H1 (cell line): Measurements from ENCODE around the gene GUCA1A. TPM values are rescaled to one million over a fixed set of nuclear protein-coding genes. Genes with fewer than 3 reads are reported as not detected.

Experiments used
- CTCF ChIA-PET: fragments of 300-600 bp; sonication (Branson Sonifier 250); formaldehyde crosslinking; loops from one replicate; lab custom pipeline; 2021; ENCODE audit not compliant: partially characterized antibody; lab: Charles Lee
- POLR2A ChIA-PET: fragments of 300-600 bp; sonication (Branson Sonifier 250); formaldehyde crosslinking; loops from one replicate; lab custom pipeline; 2021; ENCODE audit warnings: inconsistent platforms; ENCODE audit not compliant: partially characterized antibody; lab: Charles Lee
- DNase-seq, 2 experiments: peaks; one replicate each; pipeline versions ENCODE4 v3.0.0 to v3.0.0-alpha.2; 2010 to 2022; ENCODE audit warnings: low spot score in 2 of 2, low read depth in 1 of 2, mixed read lengths in 1 of 2
- FAIRE-seq: peaks from 2 replicates; lab custom pipeline; 2011; peaks lifted over from hg19 to GRCh38; lab: Jason Lieb, UNC
- H2AFZ ChIP-seq: 2 replicates; pipeline ENCODE4 v1.8.1; 2012; ENCODE audit warnings: low read length, inconsistent platforms
- H2AK5ac ChIP-seq: 2 replicates; pipeline ENCODE4 v1.6.1; 2013; ENCODE audit warnings: low read depth, low read length
- H2BK120ac ChIP-seq: replicated peaks from 2 replicates; pipeline ENCODE3; 2013; ENCODE audit warnings: low read depth, low read length, inconsistent platforms
- H2BK12ac ChIP-seq: 2 replicates; pipeline ENCODE4 v1.6.1; 2013; ENCODE audit warnings: low read depth, low read length
- H2BK15ac ChIP-seq: 2 replicates; pipeline ENCODE4 v1.6.1; 2013; ENCODE audit warnings: low read length
- H2BK20ac ChIP-seq: 2 replicates; pipeline ENCODE4 v1.6.1; 2013; ENCODE audit warnings: low read length
- H2BK5ac ChIP-seq: 2 replicates; pipeline ENCODE4 v1.6.1; 2013; ENCODE audit warnings: low read depth, low read length
- H3K14ac ChIP-seq: 2 replicates; pipeline ENCODE4 v1.6.1; 2013; ENCODE audit warnings: inconsistent platforms; ENCODE audit not compliant: insufficient read length
- H3K18ac ChIP-seq: 2 replicates; pipeline ENCODE4 v1.6.1; 2013; ENCODE audit warnings: low read length; ENCODE audit errors: extremely low read depth
- H3K23ac ChIP-seq: 2 replicates; pipeline ENCODE4 v1.6.1; 2013; ENCODE audit warnings: inconsistent platforms; ENCODE audit not compliant: insufficient read length
- H3K23me2 ChIP-seq: 2 replicates; pipeline ENCODE4 v1.6.1; 2013; ENCODE audit warnings: low read depth, low read length
- H3K27ac ChIP-seq: 2 replicates; pipeline ENCODE4 v1.6.1; 2011; ENCODE audit warnings: low read depth, low read length, inconsistent platforms
- H3K27me3 ChIP-seq, 4 experiments: replicated peaks in 1 of 4; 1 replicate in 1 of 4; 2 replicates in 3 of 4; pipeline versions ENCODE4 v1.6.1 to v1.8.1; 2011 to 2013; ENCODE audit warnings: low read length in 3 of 4, mild to moderate bottlenecking in 3 of 4, inconsistent platforms in 2 of 4, mixed read lengths in 2 of 4, moderate library complexity in 1 of 4; ENCODE audit not compliant: control insufficient read depth in 3 of 4, insufficient read depth in 3 of 4; ENCODE audit errors: extremely low read depth in 1 of 4
- H3K36me3 ChIP-seq, 4 experiments: 2 replicates each; pipeline versions ENCODE4 v1.6.1 to v1.8.1; 2011 to 2013; ENCODE audit warnings: mild to moderate bottlenecking in 4 of 4, low read length in 3 of 4, moderate library complexity in 2 of 4, control low read depth in 1 of 4, inconsistent platforms in 1 of 4; ENCODE audit not compliant: insufficient read depth in 4 of 4, control insufficient read depth in 2 of 4
- H3K4ac ChIP-seq: replicated peaks from 2 replicates; pipeline ENCODE3; 2013; ENCODE audit warnings: low read length, low read depth, mixed read lengths, inconsistent platforms; ENCODE audit not compliant: insufficient read length
- H3K4me1 ChIP-seq, 4 experiments: replicated peaks in 1 of 4; 1 replicate in 1 of 4; 2 replicates in 3 of 4; pipeline versions ENCODE4 v1.6.1 to v1.8.1; 2011 to 2013; ENCODE audit warnings: low read length in 3 of 4, inconsistent platforms in 2 of 4, mixed read lengths in 1 of 4; ENCODE audit not compliant: insufficient read depth in 4 of 4, control insufficient read depth in 3 of 4
- H3K4me2 ChIP-seq, 2 experiments: 2 replicates each; pipeline versions ENCODE4 v1.6.1 to v1.8.1; 2011 to 2013; ENCODE audit warnings: low read depth in 2 of 2, low read length in 2 of 2, control low read depth in 1 of 2, inconsistent platforms in 1 of 2, mild to moderate bottlenecking in 1 of 2; ENCODE audit not compliant: insufficient read depth in 1 of 2
- H3K4me3 ChIP-seq, 4 experiments: fragments of 200-600, 300-600 bp in 1 of 4; sonication (generic), shearing (Covaris generic), sonication (Bioruptor Twin) in 1 of 4; 2 replicates each; pipeline versions ENCODE4 v1.5.1 to v1.8.1; 2011 to 2016; ENCODE audit warnings: low read length in 4 of 4, low read depth in 3 of 4, control low read depth in 2 of 4, inconsistent platforms in 2 of 4, mild to moderate bottlenecking in 2 of 4, mixed read lengths in 1 of 4, moderate library complexity in 1 of 4; ENCODE audit not compliant: insufficient read depth in 2 of 4; ENCODE audit errors: extremely low read depth in 1 of 4
- H3K56ac ChIP-seq: replicated peaks from 2 replicates; pipeline ENCODE3; 2013; ENCODE audit warnings: low read depth, mild to moderate bottlenecking, mixed read lengths, low read length, inconsistent platforms; ENCODE audit not compliant: insufficient read length
- H3K79me1 ChIP-seq: 2 replicates; pipeline ENCODE4 v1.6.1; 2013; ENCODE audit warnings: low read depth, low read length, control low read depth
- H3K79me2 ChIP-seq, 2 experiments: 2 replicates each; pipeline versions ENCODE4 v1.6.1 to v1.8.1; 2012 to 2013; ENCODE audit warnings: low read length in 2 of 2, mild to moderate bottlenecking in 2 of 2, inconsistent platforms in 1 of 2; ENCODE audit not compliant: insufficient read depth in 2 of 2, control insufficient read depth in 1 of 2
- H3K9ac ChIP-seq, 4 experiments: replicated peaks in 1 of 4; 1 replicate in 1 of 4; 2 replicates in 3 of 4; pipeline versions ENCODE4 v1.6.1 to v1.8.1; 2011 to 2013; ENCODE audit warnings: low read depth in 3 of 4, low read length in 3 of 4, control low read depth in 2 of 4, mild to moderate bottlenecking in 2 of 4, moderate library complexity in 2 of 4, inconsistent platforms in 1 of 4; ENCODE audit errors: extremely low read depth in 1 of 4
- H3K9me3 ChIP-seq, 2 experiments: 2 replicates each; pipeline versions ENCODE4 v1.6.1 to v1.8.1; 2012 to 2013; ENCODE audit warnings: mild to moderate bottlenecking in 2 of 2, moderate library complexity in 2 of 2, control low read depth in 1 of 2, inconsistent platforms in 1 of 2, low read depth in 1 of 2, low read length in 1 of 2, mixed read lengths in 1 of 2; ENCODE audit not compliant: insufficient read depth in 2 of 2
- H4K20me1 ChIP-seq, 2 experiments: replicated peaks in 1 of 2; 2 replicates each; pipeline versions ENCODE3 to v1.8.1; 2011 to 2013; ENCODE audit warnings: inconsistent platforms in 2 of 2, low read length in 2 of 2, mild to moderate bottlenecking in 1 of 2; ENCODE audit not compliant: insufficient read depth in 2 of 2, control insufficient read depth in 1 of 2
- H4K5ac ChIP-seq: 2 replicates; pipeline ENCODE4 v1.6.1; 2013; ENCODE audit warnings: low read length, low read depth, mixed read lengths, inconsistent platforms; ENCODE audit not compliant: insufficient read length
- H4K8ac ChIP-seq: 2 replicates; pipeline ENCODE4 v1.8.0; 2013; ENCODE audit warnings: mild to moderate bottlenecking, moderate library complexity, low read length, inconsistent platforms; ENCODE audit not compliant: insufficient read depth; ENCODE audit errors: extremely low read depth
- H4K91ac ChIP-seq: replicated peaks from 2 replicates; pipeline ENCODE3; 2013; ENCODE audit warnings: low read length, mixed read lengths, inconsistent platforms; ENCODE audit not compliant: insufficient read length
- BACH1 ChIP-seq: IDR thresholded peaks from 2 replicates; pipeline ENCODE4 v1.6.1; 2012; ENCODE audit warnings: low read length, improper control_type of control experiment
- CREB1 ChIP-seq: IDR thresholded peaks from 2 replicates; pipeline ENCODE4 v1.6.1; 2012; ENCODE audit warnings: inconsistent platforms
- EZH2 ChIP-seq: fragments of 200-600 bp; sonication (generic); IDR thresholded peaks from 2 replicates; pipeline ENCODE4 v1.7.1; 2012; ENCODE audit warnings: low read depth, mild to moderate bottlenecking, moderate library complexity, low read length, inconsistent platforms; ENCODE audit not compliant: severe bottlenecking
- GTF2F1 ChIP-seq: IDR thresholded peaks from 2 replicates; pipeline ENCODE4 v1.6.1; 2012; ENCODE audit warnings: low read depth, low read length, improper control_type of control experiment, borderline replicate concordance
- RFX5 ChIP-seq: IDR thresholded peaks from 2 replicates; pipeline ENCODE4 v1.6.1; 2011; ENCODE audit warnings: low read depth, low read length, improper control_type of control experiment, borderline replicate concordance
- SUZ12 ChIP-seq: fragments of 200-600 bp; sonication (generic); IDR thresholded peaks from 2 replicates; pipeline ENCODE4 v1.6.1; 2012; ENCODE audit warnings: mild to moderate bottlenecking, inconsistent platforms, low read length, moderate library complexity, mixed read lengths
- ZNF274 ChIP-seq: IDR thresholded peaks from 2 replicates; pipeline ENCODE4 v1.7.0; 2012; ENCODE audit warnings: low read length, borderline replicate concordance; ENCODE audit errors: extremely low read depth
- WGBS, 2 experiments: shearing (Covaris generic) in 1 of 2; methylation state at CpG; one replicate each; pipeline versions ENCODE4 v1.1.6 to v1.1.7; 2013 to 2015; ENCODE audit warnings: low lambda C conversion rate in 2 of 2, mixed read lengths in 2 of 2, inconsistent platforms in 1 of 2, low coverage in 1 of 2, missing lambda C conversion rate in 1 of 2; ENCODE audit not compliant: insufficient replicate concordance in 2 of 2, insufficient coverage in 1 of 2, insufficient read length in 1 of 2; ENCODE audit errors: extremely low coverage in 1 of 2, missing lambda C conversion rate in 1 of 2; 5-methylcytosine and 5-hydroxymethylcytosine counted together
- polyA plus RNA-seq, 7 experiments: library from polyadenylated mRNA; depleted of rRNA in 3 of 7; stranded (reverse) in 5 of 7; unstranded in 2 of 7; fragments of >200 nt in 5 of 7; fragments of 200-250 nt in 2 of 7; gene quantifications; 1 replicate in 5 of 7; 2 replicates in 1 of 7; 4 replicates in 1 of 7; pipeline versions ENCODE4 v1.2.1 to v1.2.3, GENCODE V29; 2011 to 2013; ENCODE audit warnings: missing spikeins in 2 of 7, mixed read lengths in 2 of 7
- total RNA-seq: library from RNA; stranded (reverse); fragmentation: NEBNext Ultra II Directional; extraction: Animal tissue kit (Norgen Biotek cat#: 25700); gene quantifications from 2 replicates; pipeline ENCODE4 v1.2.1, GENCODE V29; 2021
- TF ChIP-seq, protein P1 (sequence below): IDR thresholded peaks from 2 replicates; pipeline ENCODE4 v1.6.1; 2012; ENCODE audit warnings: low read length, inconsistent platforms
- TF ChIP-seq, protein P2 (sequence below): IDR thresholded peaks from 2 replicates; pipeline ENCODE4 v1.6.1; 2011; ENCODE audit warnings: low read length, improper control_type of control experiment

The GUCA1A gene
- total and polyA plus RNA-seq, 2 of the 8 experiments (the other 6 are each of a cell fraction or from before 2014, with no cell fraction given): 4.6 to 24.6 TPM

DNA sequence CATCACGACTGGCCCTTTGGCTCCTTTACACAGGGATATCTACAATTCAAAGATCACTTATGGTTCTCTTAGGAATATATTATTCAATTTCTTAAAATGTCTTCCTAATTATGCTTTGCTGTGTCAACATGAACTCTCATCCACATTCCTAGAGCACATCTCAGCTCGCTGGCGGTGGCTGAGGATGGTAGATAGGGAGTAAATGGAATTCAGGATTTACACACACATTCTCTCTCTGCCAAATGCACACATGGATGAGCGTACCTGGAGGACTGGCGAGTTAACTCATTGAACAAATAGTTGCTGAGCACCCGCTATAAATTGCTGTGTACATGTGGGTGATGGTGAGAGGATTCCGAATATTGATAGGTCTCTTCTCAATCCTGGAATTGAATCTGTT lies 49.3 kb downstream of the GUCA1A start:
- no peak overlapping the region for H3K27ac ChIP-seq
- H3K27me3 ChIP-seq: no peaks in the 10 kb centered on the region
- no peak overlapping the region for H3K9ac ChIP-seq
- no peak overlapping the region for H4K5ac ChIP-seq
- H2BK120ac ChIP-seq: no peak overlapping the region
- no peak overlapping the region for H3K56ac ChIP-seq
- H3K23ac ChIP-seq: no peak overlapping the region
- TF ChIP-seq, protein P1, sequence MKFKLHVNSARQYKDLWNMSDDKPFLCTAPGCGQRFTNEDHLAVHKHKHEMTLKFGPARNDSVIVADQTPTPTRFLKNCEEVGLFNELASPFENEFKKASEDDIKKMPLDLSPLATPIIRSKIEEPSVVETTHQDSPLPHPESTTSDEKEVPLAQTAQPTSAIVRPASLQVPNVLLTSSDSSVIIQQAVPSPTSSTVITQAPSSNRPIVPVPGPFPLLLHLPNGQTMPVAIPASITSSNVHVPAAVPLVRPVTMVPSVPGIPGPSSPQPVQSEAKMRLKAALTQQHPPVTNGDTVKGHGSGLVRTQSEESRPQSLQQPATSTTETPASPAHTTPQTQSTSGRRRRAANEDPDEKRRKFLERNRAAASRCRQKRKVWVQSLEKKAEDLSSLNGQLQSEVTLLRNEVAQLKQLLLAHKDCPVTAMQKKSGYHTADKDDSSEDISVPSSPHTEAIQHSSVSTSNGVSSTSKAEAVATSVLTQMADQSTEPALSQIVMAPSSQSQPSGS: no peak
- TF ChIP-seq GTF2F1 (no peak), BACH1 (no peak), SUZ12 (no peak), CREB1 (no peak), RFX5 (no peak), ZNF274 (no peak), EZH2 (no peak)
- TF ChIP-seq, protein P2, sequence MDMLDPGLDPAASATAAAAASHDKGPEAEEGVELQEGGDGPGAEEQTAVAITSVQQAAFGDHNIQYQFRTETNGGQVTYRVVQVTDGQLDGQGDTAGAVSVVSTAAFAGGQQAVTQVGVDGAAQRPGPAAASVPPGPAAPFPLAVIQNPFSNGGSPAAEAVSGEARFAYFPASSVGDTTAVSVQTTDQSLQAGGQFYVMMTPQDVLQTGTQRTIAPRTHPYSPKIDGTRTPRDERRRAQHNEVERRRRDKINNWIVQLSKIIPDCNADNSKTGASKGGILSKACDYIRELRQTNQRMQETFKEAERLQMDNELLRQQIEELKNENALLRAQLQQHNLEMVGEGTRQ: no peak
- no peaks in the 10 kb centered on the region for H3K79me2 ChIP-seq
- H3K18ac ChIP-seq: no peak overlapping the region
- H3K23me2 ChIP-seq: no peaks in the 10 kb centered on the region
- DNase-seq: no peak
- no peak for FAIRE-seq
- H3K4me2 ChIP-seq: no peak overlapping the region
- no peak overlapping the region for H2BK20ac ChIP-seq
- no peaks in the 10 kb centered on the region for H3K9me3 ChIP-seq
- no peak overlapping the region for H4K8ac ChIP-seq
- no peak overlapping the region for H2BK12ac ChIP-seq
- no peaks in the 10 kb centered on the region for H3K4me1 ChIP-seq
- H3K79me1 ChIP-seq: no peaks in the 10 kb centered on the region
- no peak overlapping the region for H2BK15ac ChIP-seq
- no peak overlapping the region for H2BK5ac ChIP-seq
- WGBS, 2 experiments: 95% methylated on average over 7 of the region's 7 CpGs; no CpG with 5 or more reads in 1 of the 2 experiments
- ChIA-PET CTCF (no interaction called here), POLR2A (interaction anchor here (1.2 to 1.5 kb wide), 2 partner anchors 123 to 325 kb away, joined by 3 to 5 read pairs; no protein-coding TSS in a partner anchor)
- no peak overlapping the region for H3K4ac ChIP-seq
- no peak overlapping the region for H3K4me3 ChIP-seq
- H2AK5ac ChIP-seq: no peak overlapping the region
- no peak overlapping the region for H2AFZ ChIP-seq
- H3K36me3 ChIP-seq: peaks cover 0 to 3% (median 2%) of the 10 kb centered on the region in 4 experiments; a peak in 3 of 8 replicates
- no peak overlapping the region for H3K14ac ChIP-seq
- no peak overlapping the region for H4K91ac ChIP-seq
- H4K20me1 ChIP-seq: no peaks in the 10 kb centered on the region
